Fibroblast of pulmonary artery (primary cell): Measurements from ENCODE around the gene NSD2.
"Not testable (repeated sequence)": the region's sequence is repeated elsewhere in the genome, so short reads cannot be mapped to it uniquely, and the experiment has no call there.

Source experiments
- DNase-seq: peaks from one replicate; pipeline ENCODE4 v3.0.0-alpha.2; 2010; ENCODE audit warnings: low read depth
- H3K4me3 ChIP-seq: replicated peaks from 2 replicates; pipeline ENCODE4 v1.5.1; 2011; ENCODE audit warnings: low read depth, mild to moderate bottlenecking, control low read depth, low read length, moderate library complexity
- TF ChIP-seq, protein P1 (sequence below): IDR thresholded peaks from 2 replicates; pipeline ENCODE4 v1.5.1; 2011; ENCODE audit warnings: mild to moderate bottlenecking, control low read depth, low read length, inconsistent platforms; ENCODE audit errors: missing control alignments

The NSD2 gene

DNA sequence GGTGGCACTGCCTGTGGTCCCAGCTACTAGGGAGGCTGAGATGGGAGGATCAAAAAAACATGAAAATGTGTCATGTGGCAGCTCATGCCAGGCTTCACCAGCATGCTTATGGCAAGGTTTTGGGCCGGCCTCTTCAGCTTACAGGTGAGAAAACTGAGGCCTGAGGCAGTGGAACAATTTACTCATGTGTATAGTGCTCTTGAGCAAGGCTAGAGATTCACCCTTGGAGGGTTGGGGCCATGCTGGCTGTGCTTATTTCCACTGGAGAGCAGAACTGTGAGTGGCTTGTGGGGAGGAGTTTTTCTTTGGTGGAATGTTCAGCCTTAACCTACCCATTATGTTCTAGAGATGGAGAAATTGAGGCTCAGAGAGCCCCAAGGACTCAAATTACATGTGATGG is 31.8 kb downstream of the NSD2 start:
- H3K4me3 ChIP-seq = no peak overlapping the region
- TF ChIP-seq, protein P1, sequence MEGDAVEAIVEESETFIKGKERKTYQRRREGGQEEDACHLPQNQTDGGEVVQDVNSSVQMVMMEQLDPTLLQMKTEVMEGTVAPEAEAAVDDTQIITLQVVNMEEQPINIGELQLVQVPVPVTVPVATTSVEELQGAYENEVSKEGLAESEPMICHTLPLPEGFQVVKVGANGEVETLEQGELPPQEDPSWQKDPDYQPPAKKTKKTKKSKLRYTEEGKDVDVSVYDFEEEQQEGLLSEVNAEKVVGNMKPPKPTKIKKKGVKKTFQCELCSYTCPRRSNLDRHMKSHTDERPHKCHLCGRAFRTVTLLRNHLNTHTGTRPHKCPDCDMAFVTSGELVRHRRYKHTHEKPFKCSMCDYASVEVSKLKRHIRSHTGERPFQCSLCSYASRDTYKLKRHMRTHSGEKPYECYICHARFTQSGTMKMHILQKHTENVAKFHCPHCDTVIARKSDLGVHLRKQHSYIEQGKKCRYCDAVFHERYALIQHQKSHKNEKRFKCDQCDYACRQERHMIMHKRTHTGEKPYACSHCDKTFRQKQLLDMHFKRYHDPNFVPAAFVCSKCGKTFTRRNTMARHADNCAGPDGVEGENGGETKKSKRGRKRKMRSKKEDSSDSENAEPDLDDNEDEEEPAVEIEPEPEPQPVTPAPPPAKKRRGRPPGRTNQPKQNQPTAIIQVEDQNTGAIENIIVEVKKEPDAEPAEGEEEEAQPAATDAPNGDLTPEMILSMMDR = no peak
- DNase-seq = no peak

DNA sequence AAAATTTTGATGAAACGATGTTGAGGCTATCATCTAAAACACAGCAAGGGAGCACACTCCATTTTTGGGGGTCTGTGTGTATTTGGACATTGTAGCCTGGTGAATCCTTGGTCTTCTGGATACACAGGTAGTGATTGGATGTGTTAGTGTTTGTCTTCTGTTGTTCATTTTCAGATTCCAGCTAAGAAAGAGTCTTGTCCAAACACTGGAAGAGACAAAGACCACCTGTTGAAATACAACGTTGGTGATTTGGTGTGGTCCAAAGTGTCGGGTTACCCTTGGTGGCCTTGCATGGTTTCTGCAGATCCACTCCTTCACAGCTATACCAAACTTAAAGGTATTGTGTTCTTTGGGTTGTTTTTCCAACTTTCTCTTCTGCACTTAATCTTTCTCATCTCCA is 32.8 kb downstream of the NSD2 start:
- no peak overlapping the region for H3K4me3 ChIP-seq
- no peak for DNase-seq
- TF ChIP-seq, protein P1 = no peak

GRCh38 chr4:1907848-1908525 is 36.8 kb downstream of the NSD2 start:
- DNase-seq = no peak
- TF ChIP-seq, protein P1 = no peak
- no peak overlapping the region for H3K4me3 ChIP-seq

DNA sequence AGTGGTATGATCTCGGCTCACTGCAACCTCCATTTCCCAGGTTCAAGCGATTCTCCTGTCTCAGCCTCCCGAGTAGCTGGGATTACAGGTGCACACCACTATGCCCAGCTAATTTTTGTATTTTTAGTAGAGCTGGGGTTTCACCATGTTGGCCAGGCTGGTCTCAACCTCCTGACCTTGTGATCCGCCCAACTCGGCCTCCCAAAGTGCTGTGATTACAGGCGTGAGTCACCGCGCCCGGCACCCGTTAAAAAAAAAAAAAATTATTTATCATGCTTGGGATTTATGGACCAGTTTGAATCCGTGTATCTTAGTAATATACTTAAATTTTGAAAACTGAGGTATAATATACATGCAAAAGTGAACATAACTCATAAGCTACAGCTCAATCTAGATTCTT is 38.5 kb downstream of the NSD2 start:
- DNase-seq, H3K4me3 ChIP-seq: not testable (repeated sequence)

DNA sequence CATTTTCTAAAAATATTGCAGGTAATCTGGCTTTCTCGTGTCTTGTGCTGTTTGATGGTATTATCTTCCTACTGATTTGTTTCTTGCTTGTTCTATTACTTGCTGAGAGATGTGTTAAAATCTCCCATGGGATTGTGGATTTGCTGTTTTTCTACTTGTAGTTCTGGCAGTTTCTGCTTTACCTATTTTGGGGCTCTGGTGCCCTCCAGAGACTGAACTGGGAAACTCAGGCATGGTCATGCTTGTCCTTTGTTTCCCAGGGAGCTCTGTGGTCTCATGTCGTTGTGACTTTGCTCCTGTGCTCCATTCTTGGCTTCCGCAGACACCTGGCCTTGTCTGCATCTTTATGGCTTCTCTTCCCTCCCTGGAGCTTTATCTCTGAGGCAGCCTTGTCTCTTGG is 39.5 kb downstream of the NSD2 start:
- H3K4me3 ChIP-seq = no peak overlapping the region
- TF ChIP-seq, protein P1 = peak; percentile 85
- DNase-seq = peak; percentile 75

DNA sequence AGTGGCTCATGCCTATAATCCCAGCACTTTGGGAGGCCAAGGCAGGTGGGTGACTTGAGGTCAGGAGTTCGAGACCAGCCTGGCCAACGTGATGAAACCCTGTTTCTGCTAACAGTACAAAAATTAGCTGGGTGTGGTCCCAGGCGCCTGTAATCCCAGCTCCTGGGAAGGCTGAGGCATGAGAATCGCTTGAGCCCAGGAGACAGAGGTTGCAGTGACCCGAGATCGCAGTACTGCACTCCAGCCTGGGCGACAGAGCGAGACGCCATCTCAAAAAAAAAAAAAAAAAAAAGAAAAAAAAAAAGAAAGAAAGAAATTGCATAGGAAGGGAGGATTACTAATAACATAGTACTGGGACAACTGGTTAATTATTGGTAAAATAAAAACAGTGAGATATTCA is 40.1 kb downstream of the NSD2 start:
- H3K4me3 ChIP-seq, DNase-seq: not testable (repeated sequence)

- no peak for DNase-seq
- no peak overlapping the region for H3K4me3 ChIP-seq
- TF ChIP-seq, protein P1 = no peak
Observed at GRCh38 chr4:1922821-1923220, 51.6 kb downstream of the NSD2 start.

- TF ChIP-seq, protein P1 = no peak
- DNase-seq = peak; percentile 29
- H3K4me3 ChIP-seq = no peak overlapping the region
Observed at GRCh38 chr4:1927675-1928074, 56.5 kb downstream of the NSD2 start.
